Activated CD4-positive, CD25-positive, alpha-beta regulatory T cell treated with anti-CD3 and anti-CD28 coated beads, Interleukin-2, amount 50 U/mL, for 16 hours (primary cell): ENCODE measurements around the gene TUBGCP2.
"Not testable (repeated sequence)": the region's sequence is repeated elsewhere in the genome, so short reads cannot be mapped to it uniquely, and the experiment has no call there.

Source experiments
- DNase-seq: peaks from one replicate; pipeline ENCODE4 v3.0.0-alpha.2; 2020; ENCODE audit warnings: low read depth, low spot score

Gene TUBGCP2

DNA sequence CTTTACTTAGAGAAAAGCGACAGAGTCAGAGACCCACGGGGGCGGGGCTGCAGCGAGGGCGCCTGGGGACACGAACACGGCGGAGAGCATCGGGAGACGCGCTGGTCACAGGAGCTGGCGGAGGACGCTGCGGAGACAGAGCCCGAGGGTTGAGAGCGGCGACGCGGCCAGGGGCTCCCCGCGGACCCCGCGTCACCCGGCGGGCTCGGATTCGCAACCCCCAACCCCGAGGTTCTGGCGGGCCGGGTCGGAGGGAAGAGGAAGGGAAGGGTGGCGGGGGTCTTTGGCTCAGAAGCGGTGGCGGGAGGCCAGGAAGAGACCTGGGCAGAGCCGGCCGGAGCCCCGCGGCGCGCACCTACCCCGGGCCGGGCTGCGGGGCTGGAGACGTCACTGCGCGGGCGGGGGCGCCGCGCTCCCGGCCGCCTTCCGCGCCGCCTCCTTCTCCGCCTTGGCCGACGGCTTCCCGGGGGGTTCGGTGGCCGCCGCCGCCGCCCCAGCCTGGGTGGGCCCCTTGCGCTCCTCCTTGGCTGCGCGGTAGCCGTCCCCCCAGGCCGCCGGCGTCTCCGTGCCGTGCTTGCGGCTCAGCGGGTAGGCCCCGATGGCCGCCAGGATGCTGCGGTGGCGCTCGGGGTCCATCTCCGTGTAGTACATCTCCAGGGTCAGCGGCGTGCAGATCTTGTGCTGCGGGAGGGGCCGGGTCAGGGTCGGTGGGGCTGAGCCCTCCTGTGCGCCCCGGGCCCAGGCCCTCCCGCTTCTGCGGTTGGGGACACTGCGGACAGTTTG lies 17.0 kb upstream of the TUBGCP2 start:
- DNase-seq, result no peak

DNA sequence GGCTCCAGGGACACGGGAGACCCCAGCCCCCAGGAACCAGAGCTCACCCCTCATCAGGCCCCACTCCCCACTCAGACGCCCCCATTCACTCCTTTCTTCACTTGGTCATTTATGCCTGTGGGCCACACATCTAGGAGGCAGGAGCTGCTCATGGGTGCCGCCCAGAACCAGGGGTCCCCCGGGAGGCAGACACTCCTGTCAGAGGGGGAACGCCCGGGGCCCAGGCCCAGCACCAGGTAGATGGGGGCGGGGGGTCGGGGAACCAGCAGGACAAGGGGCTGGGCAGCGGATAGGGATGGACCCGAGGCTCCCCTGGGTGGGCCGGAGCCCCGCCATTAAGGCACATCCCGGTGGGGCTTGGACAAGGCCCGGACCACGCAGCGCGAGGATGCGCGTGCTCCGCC lies 16.2 kb upstream of the TUBGCP2 start:
- no peak for DNase-seq

DNA sequence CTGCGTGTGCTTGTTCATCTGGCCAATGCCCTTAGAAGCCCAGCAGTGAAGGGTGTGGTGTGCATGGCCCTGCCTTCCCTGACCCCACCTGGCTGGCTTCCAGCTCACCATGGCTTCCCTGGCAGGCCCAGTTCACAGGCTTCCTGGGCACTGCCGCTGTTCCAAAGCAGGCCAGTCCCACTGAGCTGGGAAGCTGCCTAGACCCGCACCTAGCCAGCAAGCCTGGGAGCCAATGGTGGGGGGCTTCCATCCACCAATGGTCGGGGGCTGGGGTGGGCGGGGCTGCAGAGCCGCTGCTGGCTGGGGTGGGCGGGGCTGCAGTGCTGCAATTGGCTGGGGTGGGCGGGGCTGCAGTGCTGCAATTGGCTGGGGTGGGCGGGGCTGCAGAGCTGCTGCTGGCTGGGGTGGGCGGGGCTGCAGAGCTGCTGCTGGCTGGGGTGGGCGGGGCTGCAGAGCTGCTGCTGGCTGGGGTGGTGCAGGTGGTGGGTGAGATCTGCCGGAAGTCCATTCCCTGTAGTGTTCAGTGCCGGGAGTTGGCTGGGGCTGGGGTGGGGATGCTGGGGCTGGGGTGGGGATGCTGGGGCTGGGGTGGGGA lies 15.6 kb upstream of the TUBGCP2 start:
- no peak for DNase-seq

DNA sequence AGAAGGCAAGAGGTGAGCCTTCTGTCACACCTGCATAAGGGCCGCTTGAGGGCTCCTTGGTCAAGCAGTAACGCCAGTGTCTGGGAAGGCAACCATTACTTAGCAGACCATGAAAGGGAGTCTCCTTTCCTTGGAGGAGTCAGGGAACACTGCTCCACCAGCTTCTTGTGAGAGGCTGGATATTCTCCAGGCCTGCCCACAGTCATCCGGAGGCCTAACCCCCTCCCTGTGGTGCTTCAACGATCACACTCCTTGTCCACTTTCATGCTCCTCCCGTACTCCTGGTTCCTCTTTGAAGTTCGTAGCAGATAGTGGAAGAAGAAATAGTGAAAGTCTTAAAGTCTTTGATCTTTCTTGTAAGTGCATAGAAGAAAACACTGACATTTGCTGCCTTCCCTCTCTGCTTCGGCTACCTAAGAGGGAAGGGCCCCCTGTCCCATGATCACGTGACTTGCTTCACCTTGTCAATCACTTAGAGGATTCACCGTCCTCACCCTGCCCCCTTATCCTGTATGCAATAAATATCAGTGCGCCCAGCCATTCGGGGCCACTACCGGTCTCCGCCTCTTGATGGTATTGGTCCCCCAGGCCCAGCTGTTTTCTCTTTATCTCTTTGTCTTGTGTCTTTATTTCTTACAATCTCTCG lies 13.5 kb upstream of the TUBGCP2 start:
- not testable (repeated sequence) for DNase-seq

DNA sequence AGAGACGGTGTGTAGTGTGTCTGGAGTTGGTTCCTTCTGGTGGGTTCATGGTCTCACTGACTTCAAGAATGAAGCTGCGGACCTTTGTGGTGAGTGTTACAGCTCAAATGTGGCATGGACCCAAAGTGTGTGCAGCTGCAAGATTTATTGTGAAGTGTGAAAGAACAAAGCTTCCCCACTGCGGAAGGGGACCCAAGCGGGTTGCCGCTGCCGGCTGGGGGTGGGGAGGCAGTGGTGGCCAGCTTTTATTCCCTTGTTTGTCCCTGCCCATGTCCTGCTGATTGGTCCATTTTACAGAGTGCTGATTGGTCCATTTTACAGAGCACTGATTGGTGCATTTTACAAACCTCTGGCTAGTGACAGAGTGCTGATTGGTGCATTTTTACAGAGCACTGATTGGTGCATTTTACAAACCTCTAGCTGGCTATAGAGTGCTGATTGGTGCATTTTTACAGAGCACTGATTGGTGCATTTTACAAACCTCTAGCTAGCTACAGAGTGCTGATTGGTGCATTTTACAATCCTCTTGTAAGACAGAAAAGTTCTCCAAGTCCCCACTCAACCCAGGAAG lies 12.3 kb upstream of the TUBGCP2 start:
- not testable (repeated sequence) for DNase-seq

DNA sequence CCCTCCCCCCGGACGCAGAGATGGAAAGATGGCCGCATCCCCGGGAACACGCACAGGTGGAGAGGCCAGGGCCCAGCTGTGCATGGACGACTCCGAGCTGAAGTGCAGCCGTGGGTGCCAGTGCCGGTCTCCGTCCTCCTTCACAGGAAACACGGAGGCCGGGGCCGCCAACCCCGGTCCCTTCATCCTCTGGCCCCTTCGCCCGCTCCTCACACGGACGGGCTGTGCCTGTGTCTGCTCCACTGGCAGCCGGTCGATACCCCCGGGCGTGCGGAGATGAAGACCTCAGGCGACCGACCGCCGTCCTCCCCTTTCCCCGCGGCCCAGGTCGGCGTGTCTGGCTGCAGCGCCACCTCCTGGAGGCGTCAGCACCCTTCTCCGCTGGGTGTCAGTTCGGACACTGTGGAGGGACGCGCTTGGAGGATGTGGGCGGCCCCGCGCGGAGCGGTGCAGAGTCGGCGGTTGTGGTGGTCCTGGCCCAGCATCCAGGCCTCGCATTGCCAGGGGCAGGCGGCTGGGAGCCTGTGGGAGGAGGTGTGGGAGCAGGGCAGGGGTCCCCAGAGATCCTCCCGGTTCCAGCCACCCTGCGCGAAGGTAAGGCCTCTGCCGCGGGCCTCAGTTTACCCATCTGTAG lies 9.9 kb upstream of the TUBGCP2 start:
- peak; percentile 24 for DNase-seq

DNA sequence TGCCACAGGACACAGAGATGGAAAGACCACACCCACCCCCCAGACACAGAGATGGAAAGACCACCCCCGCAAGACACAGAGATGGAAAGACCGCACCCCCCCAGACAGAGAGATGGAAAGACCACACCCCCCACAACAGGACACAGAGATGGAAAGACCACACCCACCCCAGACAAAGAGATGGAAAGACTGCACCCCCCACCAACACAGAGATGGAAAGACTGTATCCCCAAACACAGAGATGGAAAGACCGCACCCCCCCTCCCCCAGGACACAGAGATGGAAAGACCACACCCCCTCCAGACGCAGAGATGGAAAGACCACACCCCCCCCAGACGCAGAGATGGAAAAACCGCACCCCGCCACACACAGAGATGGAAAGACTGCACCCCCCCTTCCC lies 8.1 kb upstream of the TUBGCP2 start:
- no peak for DNase-seq

DNA sequence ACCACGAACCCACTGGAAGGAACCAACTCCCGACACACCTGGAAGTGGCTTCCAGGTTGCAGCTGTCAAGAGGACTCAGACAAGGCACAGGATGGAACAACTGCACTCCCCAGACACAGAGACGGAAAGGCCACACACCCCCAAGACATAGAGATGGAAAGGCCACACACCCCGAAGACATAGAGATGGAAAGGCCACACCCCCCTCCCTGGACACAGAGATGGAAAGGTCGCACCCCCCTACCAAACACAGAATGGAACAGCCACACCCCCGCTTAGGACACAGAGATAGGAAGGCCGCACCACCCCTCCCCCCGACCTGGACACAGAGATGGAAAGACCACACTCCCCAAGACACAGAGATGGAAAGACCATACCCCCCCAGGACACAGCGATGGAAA lies 7.6 kb upstream of the TUBGCP2 start:
- DNase-seq, result no peak

DNA sequence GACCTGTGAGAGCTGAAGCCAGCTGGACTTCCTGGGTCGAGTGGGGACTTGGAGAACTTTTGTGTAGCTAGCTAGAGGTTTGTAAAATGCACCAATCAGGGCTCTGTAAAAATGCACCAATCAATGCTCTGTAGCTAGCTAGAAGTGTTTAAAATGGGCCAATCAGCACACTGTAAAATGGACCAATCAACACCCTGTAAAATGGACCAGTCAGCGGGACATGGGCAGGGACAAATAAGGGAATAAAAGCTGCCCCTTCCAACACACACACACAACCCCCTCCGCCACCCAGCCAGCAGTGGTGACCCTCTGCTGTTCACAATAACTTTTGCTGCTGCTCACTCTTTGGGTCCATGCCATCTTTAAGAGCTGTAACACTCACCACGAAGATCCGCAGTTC lies 7.2 kb upstream of the TUBGCP2 start:
- no peak for DNase-seq

DNA sequence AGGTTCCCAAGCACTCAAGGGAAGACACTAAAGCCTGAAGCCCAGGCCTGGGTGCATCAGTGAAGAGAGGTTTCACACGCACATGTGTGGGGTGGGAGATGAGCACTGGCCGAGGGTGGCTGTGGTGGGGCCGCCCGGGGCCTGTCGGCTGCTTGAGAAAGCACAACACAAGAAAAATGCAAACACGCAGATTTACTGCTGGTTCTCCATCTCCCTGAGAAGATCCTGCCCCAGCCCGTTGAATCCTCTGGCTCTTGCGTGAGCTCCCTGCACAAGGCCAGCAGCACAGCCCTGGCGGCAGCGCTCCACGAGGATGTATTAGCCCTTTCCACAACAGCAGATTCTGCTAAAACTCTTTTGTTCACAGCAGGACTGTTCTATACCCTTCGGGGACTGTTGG lies 6.2 kb upstream of the TUBGCP2 start:
- no peak for DNase-seq

DNA sequence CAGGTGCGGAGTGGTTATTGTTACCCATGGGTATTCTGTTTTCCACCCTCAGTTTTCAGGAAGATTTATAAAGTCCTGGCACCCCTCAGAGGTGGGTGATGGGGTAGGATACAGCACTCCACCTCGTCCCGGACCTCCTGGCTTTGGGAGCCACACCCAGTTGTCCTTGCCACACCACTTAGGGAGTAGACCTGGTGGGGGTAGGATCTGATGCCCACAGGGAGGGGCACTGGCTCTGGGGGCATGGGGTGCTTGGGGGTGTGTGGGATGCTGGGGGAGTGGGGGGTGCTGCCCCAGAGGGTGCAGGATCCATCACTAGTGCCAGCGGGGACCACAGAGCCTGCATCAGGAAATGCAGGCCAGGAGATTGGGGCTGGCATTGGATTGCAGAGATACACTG lies 4.5 kb upstream of the TUBGCP2 start:
- no peak for DNase-seq

DNA sequence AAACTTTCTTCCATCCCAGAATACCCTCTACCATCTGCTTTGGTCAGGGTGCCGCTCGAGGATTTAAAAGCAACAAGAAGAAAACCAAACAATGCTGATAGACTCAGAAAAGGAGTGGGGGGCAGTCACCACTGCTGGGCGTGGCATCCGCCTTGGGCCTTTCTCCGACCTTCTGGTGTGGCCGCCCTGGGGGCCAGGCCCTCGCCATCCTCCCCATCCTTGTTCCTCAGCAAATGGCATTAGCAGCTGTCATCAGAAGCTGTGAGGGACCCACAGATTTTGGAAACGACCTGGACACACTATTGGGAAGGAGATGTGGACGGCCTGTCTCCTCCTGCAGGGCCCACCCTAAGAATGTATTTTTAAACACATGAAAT lies 4.1 kb upstream of the TUBGCP2 start:
- DNase-seq, result no peak

DNA sequence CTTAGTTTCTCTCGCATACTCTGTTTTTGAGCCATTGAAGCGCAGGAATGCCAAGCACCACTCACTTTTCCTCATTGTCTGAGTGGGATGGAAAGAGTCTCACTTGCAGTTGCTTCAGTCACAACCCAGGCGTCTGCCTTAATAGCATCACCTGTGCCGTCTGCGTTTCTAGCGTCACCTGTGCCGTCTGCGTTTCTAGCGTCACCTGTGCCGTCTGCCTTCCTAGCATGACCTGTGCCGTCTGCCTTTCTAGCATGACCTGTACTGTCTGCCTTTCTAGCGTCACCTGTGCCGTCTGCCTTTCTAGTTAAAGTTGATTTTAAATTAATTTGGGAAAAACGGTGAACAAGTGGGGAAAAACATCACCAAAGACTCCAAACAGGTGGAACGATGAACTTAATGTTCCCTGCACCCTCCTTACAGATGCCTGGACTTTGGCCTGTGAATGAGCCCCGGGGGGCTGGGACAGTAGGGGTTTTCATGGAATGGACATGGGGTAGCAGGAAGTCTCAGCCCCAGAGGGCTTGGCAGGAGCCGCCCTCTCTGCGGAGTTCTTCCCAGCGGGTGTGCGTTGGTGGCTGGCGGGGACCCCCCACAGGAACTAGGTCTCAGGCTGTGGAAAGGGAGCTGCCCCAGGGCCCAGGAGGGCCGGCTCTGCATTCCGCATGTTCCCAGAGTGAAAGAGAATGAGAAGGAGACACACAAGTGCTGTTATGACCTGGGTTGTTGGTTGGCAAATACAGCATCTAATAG lies 3.5 kb upstream of the TUBGCP2 start:
- DNase-seq, result no peak

DNA sequence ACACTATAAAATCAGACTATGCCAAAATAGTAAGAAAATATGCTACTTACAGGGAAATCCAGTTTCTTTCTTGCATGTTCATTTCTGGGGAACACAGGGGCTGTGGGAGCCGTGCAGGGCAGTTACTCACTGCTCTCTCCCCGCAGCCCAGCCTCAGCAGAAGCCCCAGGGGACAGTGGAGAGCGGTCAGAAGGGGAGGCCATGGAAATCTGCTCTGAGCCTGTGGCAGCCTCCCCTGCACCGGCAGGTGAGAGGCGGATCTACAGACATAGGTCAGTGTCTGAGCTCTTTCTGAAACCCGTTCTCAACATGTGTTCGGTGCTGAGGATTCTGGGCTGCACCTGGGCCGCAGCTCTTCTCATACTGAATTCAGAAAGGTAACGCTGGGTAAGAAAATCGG lies 2.9 kb upstream of the TUBGCP2 start:
- DNase-seq, result no peak

DNA sequence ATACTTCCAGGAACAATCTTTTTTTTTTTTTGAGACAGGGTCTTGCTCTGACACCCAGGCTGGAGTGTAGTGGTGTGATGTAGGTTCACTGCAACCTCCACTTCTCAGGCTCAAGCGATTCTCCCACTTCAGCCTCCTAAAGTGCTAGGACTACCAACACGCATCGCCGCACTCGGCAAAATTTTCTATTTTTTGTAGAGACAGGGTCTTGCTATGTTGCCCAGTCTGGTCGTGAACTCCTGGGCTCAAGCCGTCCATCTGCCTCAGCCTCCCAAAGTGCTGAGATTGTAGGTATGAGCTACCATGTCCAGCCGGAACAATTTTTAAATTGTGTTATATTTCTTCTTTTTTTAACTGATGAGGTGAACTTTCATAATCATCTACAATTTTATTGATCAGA lies 2.1 kb upstream of the TUBGCP2 start:
- no peak for DNase-seq

DNA sequence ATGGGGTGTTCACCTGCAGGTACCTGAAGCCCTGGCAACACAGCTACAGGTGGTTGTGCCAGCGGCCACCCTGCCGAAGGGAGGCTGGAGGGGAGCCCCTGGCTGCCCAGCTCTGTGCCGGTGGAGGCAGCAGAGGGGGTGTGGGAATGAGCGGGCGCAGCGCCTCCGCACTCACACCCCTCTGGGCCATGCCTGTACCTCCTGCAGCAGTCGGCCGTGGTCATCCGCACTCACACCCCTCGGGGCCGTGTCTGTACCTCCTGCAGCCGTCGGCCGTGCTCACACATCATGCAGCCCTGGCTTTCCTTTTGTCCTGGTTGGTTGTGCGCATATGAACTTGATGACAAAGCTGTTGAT lies 1.7 kb upstream of the TUBGCP2 start:
- no peak for DNase-seq

DNA sequence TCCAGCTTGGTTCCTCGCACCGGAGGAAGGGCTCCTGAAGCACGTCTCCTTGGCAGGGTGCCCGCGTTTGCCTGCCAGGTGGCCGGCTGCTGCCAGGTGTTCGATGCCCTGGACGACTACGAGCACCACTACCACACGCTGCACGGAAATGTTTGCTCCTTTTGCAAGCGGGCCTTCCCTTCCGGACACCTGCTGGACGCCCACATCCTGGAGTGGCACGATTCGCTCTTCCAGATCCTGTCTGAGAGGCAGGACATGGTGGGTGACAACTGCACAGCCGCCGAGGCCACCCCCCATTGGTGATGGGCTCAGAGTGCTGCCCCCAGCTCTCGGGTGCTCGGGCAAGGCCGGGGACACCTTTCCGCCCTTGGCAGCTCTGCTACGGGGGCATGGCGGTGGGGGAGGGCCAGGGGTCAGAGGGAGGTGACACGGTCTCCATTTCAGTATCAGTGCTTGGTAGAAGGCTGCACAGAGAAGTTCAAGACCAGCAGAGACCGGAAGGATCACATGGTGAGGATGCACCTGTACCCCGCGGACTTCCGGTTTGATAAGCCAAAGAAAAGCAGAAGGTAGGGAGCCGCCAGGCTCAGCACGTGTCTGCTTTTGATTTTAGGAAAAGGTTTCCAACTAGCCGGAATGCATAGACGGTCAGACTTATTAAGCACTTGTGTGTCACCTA lies 1.2 kb upstream of the TUBGCP2 start:
- DNase-seq, result no peak

DNA sequence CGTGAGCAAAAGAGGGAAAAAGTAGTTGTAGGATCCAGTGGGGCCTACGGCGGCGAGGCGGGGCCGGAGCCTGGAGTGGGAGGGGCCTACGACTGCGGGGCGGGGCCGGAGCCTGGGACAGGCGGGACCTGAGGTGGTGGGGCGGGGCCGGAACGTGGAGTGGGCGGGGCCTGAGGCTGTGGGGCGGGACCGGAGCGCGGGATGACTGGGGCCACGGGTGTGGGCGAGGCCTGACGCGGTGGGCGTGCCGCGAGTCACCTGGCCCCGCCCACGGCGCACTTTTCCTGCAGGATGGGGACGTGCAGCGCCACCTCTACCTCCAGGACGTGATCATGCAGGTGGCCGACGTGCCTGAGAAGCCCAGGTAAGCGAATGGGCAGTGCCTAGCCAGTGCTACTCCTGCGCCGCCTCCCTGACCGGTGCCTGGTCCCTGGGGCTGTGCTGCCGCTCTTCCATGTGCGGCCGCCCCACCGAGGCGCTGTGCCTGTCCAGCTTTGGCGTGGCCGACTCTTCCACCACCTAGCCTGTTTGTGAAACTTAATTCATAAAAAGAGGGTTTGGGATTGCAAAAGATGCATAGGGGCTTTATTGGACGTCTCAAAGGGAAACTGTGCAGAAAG lies 538 bp upstream of the TUBGCP2 start:
- peak; percentile 78 for DNase-seq

DNA sequence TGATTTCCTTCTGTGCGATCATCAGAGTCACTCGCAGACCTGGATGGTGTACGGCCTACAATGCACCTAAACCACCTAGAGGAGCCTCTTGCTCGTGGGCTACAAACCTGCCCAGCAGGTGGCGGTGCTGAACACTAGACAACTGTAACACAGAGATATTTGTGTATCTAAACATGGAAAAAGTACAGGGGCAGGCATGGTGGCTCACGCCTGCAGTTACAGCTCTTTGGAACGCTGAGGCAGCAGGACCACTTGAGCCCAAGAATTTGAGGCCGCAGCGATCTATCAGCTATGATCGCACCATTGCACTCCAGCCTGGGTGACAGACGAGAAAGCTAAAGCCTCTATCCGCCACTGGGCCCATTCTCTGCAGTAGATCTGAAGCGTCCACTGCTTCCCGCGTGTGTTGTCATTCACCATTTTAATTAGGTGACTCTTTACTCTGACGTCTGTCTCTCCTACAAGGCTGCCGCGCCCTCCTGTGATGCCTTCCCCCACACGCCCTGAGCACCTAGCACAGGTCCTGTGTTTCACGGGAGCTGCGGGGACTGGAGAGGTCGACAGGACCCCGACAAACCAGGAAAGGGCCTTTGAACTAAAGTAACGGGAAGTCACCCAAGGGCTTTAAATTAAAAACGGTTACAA lies 774 bp downstream of the TUBGCP2 start:
- peak; percentile 76 for DNase-seq

DNA sequence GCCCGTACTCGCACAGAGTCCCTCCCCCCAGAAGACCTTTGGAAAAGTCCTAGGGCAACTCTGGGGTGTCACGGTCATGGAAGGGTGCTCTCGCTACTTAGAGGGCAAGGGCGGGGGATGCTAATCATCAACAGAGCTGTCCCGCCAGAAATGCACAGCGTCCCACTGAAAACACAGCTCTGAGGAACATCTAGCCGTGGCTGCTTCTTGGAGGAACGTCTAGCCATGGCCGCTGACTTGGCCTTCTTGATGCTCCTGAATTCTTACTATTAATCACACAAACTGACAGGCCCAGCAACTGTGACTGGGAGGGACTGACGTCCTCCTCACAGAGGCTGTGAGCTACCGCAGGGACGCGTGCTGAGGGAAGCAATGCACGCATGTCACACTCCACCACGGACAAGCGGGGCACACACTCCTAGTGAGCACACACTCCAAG lies 1.7 kb downstream of the TUBGCP2 start:
- no peak for DNase-seq
